AG20443 (cell line): Measurements from ENCODE around the gene WIF1.

ENCODE experiments used
- DNase-seq: peaks from one replicate; pipeline ENCODE4 v3.0.0; 2012; ENCODE audit warnings: low spot score, mixed read lengths

WIF1 gene

DNA sequence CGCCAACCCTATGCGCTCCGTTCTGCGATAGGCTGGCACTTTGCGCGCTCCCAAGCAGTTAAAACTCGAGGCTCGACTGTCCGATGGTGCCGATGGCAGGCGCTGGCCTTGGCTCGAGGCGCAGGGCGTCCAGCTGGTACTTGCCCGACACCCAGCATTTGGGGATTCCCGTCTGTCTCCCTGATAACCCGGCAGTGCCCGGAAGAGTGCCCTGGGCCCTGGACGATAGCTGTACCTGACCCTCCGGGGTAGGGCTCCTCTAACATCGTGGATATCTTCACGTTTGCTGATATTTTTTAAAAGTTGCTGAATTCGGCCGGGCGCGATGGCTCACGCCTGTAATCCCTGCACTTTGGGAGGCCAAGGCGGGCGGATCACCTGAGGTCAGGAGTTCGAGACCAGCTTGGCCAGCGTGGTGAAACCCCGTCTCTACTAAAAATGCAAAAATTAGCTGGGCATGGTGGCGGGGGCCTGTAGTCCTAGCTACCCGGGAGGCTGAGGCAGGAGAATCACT is 908 bp upstream of the WIF1 start:
- no peak for DNase-seq

GRCh38 chr12:65119063-65119462 is 2.0 kb downstream of the WIF1 start:
- no peak for DNase-seq

- no peak for DNase-seq
These were observed 7.5 kb downstream of the WIF1 start for GRCh38 chr12:65113621-65114035.

DNA sequence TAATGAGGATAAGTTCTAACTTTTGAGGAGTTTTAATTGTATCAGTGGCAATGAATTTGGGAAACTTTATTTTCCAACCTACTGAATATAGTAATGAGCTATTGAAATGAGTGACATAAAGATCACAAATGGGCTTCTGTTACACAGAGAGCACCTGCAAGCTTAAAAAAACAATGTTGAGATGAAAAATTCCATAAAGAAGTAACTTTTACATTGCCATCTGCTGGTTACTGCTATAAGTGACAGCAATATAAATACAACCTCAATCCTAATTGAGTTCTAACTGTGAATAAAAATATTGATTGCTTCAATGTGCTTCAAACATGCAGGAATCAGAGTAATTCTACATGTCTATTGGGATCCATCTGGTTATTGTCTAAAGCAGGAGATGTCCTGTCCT is 14.2 kb downstream of the WIF1 start:
- DNase-seq: peak; percentile 13

GRCh38 chr12:65100140-65100539 is 21.0 kb downstream of the WIF1 start:
- no peak for DNase-seq

DNA sequence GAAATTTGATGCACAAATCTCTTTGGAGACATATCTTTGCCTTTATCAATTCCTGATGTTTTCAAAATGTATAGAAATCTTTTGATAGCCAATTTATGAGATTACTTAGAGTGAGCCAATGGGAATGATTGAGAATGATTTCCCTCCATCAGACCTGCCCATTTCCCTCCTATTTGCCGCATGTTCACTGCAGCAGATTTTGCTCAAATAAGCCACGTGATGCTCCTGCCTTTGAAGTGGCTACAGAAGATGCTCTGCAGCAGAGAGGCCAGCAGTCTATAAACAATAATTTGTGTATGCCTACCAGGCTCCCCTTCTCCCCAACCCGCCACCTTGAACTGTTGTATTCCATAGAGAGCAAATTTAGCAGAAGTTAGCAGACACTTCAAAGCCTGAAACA is 21.9 kb downstream of the WIF1 start:
- no peak for DNase-seq

GRCh38 chr12:65098364-65098763 is 22.7 kb downstream of the WIF1 start:
- no peak for DNase-seq

GRCh38 chr12:65094722-65095121 is 26.4 kb downstream of the WIF1 start:
- DNase-seq: no peak

GRCh38 chr12:65093606-65094005 is 27.5 kb downstream of the WIF1 start:
- no peak for DNase-seq

GRCh38 chr12:65090461-65090860 is 30.6 kb downstream of the WIF1 start:
- DNase-seq: no peak

DNA sequence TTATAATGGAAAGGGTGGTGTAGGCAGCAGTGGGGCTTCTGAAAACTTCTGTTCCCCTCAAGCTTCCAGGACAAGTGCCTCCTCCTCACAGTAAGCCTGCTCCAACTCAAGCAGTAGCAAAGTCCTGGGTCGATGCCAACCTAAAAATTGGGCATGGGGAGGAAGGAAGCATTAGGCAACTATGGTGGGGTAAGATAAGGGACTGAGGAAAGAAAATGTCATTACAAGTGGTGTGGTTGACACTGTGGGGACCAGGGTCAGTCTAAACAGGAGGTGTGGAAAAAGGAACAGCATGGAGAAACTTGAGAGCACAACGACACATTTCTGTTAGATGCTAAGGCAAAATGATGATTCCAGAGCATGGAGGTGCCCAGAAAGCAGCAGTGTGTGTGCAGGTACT is 34.9 kb downstream of the WIF1 start:
- DNase-seq: no peak

DNA sequence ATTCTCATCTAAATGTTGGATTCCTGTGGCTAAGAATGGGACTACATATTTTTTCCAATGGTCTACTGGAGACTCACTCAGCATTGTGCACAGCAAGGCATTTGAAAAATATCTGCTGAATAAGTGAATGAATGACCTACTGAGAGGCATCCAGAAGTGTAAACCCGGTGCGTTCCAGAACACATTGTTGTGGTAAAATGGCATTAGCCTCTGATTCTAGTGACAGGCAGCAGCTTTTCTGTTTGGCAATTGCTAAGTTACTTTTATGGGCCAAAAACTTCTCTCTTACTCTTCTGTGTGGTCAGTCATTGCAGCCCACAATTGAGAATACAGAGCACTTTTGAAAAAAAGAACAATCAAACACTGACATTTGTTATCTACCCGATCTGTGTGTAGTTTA is 36.5 kb downstream of the WIF1 start:
- DNase-seq: no peak

DNA sequence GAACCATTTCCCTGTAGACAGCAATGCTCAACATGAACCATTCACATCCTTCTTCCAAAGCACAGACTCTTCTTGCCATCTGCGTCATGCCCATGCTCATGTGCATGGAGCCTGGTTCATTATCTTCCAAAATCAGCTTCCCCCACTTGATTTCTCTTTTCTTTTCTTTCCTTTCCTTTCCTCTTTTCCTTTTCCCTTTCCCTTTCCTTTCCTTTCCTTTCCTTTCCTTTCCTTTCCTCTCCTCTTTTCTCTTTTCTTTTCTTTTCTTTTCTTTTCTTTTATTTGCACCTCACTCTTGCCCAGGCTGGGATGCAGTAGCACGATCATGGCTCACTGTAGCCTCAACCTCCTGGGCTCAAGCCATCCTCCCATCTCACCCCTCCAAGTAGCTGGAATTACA is 37.5 kb downstream of the WIF1 start:
- no peak for DNase-seq

DNA sequence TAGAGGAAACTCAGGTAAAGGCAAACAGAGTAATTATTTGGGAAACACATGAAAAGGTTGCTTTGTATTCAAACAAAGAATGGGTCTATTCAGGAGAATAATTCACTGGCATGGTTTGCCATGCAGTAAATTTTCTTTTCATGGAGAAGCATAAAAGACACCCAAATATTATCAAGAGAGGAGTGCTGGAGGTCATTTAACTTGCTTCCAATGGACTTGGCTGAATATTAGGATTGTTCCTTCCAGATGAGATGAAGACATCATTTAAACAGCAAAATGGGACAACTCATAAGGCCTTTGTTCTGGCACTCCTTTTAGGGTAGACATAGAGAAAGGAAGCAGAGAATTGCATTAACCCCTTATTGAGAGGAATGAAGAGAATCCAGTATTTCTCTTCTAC is 38.7 kb downstream of the WIF1 start:
- no peak for DNase-seq

DNA sequence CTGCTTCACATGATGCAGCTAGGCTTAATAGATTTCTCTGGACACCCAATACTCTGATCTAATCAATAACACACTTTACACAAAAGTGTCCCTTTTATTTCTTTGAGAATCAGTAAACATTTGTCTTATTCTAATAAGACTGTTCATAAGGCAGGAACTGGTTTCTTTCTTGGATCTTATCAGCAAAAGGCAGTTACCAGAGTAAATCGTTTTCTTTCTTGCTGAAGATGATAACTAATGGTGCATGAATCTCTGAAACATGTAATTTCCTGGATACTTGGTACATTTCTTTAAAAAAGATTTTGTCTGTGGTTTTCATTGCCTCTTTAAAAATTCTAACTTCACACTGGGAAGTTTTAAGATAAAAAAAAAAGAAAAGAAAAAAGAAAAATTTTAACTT is 39.6 kb downstream of the WIF1 start:
- DNase-seq: no peak

- no peak for DNase-seq
These were observed 46.2 kb downstream of the WIF1 start for GRCh38 chr12:65074932-65075331.

- DNase-seq: no peak
These were observed 51.8 kb downstream of the WIF1 start for GRCh38 chr12:65069336-65069735.

DNA sequence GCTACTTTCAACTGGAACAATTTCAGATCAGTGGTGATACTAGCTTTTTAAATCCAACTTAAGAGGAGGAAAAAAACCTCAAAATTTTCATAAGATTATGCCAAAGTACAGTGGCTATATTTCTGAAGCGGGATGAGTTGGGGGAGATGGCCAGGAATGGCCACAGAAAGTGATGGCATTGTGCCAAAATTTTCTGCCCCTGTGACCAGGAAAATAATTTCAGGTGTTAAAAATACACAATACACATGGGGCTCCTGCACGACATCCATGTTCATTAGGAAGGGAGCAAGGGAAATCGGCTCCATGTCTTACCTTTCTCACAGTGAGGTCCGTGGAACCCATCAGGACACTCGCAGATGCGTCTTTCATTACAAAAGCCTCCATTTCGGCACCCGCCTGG is 53.7 kb downstream of the WIF1 start:
- DNase-seq: no peak

GRCh38 chr12:65055859-65056258 is 65.2 kb downstream of the WIF1 start:
- DNase-seq: no peak

GRCh38 chr12:65051218-65051617 is 69.9 kb downstream of the WIF1 start:
- no peak for DNase-seq

DNA sequence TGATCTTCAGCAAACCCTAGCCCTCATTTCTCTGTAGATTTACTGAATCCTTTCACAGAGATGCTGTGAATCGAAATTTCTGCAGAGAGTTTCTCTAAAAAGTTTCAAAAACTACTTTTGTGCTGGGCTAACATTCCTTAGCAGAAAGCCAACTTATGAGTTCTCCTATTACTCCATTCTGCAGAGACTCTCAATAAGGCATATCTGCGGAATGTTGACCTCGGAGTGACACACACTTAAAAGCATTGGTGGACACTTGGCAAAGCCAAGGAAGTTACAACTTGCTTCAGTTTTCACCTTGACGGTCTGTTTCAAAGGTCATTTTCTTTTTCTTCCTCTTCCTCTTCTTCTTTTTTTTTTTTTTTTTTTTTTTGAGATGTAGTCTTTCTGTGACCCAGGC is 75.8 kb downstream of the WIF1 start:
- DNase-seq: no peak

- DNase-seq: no peak
These were observed 81.8 kb downstream of the WIF1 start for GRCh38 chr12:65039301-65039700.

GRCh38 chr12:65025136-65025535 is 96.0 kb downstream of the WIF1 start:
- DNase-seq: no peak

GRCh38 chr12:65023485-65023884 is 97.6 kb downstream of the WIF1 start:
- DNase-seq: no peak

DNA sequence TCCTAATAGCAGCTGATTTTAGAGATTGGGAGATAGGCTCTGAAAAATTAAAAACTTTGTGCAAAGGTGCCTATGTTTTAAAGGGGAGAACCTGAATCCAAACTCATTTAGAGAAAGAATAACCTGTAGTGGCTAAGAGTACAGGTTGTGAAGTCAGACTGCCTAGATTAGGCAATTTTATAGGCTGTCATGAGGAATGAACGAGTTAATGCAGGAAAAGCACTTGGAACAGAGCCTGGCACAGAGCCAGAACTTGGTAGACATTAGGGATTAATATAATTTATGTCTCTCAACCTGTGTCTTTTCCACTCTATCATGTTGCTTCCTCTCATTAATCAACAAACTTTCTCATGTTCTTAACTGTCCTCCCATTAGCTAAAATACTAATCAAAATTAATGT is 98.1 kb downstream of the WIF1 start:
- no peak for DNase-seq
